ENCODE measurements around the gene ZG16B.
A peak's percentile ranks its signal among the peaks of the same experiment; 100 is the strongest.

The ZG16B gene

GRCh38 chr16:2854700-2855309 is 24.7 kb downstream of the ZG16B start:
- H3K4me1 ChIP-seq (ENCODE audit: insufficient read depth, low read length) = no peaks in the 10 kb centered on the region
- peaks cover 6% of the 10 kb centered on the region; the same call in 1 of the 2 replicates for H3K9me3 ChIP-seq (ENCODE audit: control insufficient read depth, insufficient read depth, low read length)
- no peak overlapping the region for H3K9ac ChIP-seq (ENCODE audit: low read depth, low read length)
- no peaks in the 10 kb centered on the region for H3K36me3 ChIP-seq (ENCODE audit: insufficient read depth, low read length)

DNA sequence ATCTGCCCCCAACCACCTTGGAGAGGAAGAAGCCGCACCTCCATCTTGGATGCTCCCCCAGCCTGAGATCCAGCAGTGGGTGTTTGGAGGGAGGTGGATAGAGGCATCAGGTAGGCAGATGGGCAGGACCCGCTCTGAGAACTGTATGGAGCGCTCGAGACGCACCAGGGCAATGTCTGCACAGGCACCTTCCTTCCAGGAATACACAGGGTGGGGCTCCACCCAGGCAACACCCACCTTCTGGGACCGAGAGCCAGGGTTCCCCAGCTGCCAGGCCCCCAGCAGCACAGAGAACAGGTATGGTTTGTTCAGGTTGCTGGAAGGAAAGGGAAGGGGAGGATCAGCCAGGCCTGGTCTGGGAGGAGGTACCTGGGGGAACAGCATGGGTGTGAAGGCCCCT is 25.4 kb downstream of the ZG16B start:
- H3K36me3 ChIP-seq (ENCODE audit: insufficient read depth, low read length) = no peaks in the 10 kb centered on the region
- peaks cover 6% of the 10 kb centered on the region; the same call in 1 of the 2 replicates for H3K9me3 ChIP-seq (ENCODE audit: control insufficient read depth, insufficient read depth, low read length)
- no peak overlapping the region for H3K9ac ChIP-seq (ENCODE audit: low read depth, low read length)
- no peaks in the 10 kb centered on the region for H3K4me1 ChIP-seq (ENCODE audit: insufficient read depth, low read length)

- Histone ChIP-seq H3K9me3 (ENCODE audit: control insufficient read depth, insufficient read depth, low read length) (peaks cover 9% of the 10 kb centered on the region), H3K9ac (ENCODE audit: low read depth, low read length) (no peak overlapping the region), H3K36me3 (ENCODE audit: insufficient read depth, low read length) (no peaks in the 10 kb centered on the region), H3K4me1 (ENCODE audit: insufficient read depth, low read length) (no peaks in the 10 kb centered on the region)
Observed at GRCh38 chr16:2856061-2856670, 26.1 kb downstream of the ZG16B start.

DNA sequence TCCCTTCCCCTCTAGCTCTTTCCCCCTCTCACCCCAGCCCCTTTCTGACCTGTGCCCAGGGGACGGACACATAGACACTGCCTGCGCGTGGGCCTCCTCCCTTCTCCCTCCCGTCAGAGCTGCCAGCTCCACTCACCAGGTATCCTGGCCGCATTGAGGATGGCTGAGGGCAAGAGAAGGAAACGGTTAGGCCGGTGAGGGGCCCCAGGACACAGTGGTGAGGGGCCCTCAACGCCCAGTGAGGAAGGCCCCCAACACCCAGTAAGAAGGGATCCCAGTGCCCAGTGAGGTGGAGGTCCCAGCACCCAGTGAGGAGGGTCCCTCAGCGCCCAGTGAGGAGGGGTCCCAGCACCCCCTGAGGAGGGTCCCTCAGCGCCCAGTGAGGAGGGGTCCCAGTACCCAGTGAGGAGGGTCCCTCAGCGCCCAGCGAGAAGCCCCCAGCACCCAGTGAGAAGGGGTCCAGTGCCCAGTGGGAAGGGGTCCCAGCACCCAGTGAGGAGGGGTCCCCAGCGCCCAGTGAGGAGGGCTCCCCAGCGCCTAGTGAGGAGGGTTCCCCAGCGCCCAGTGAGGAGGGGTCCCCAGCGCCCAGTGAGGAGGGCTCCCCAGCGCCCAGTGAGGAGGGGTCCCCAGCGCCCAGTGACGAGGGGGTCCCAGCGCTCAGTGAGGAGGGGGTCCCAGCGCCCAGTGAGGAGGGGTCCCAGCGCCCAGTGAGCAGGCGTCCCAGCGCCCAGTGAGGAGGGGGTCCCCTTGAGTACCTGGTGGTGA is 26.8 kb downstream of the ZG16B start:
- Histone ChIP-seq H3K9me3 (ENCODE audit: control insufficient read depth, insufficient read depth, low read length) (peaks cover 9% of the 10 kb centered on the region), H3K9ac (ENCODE audit: low read depth, low read length) (peak overlapping the region; percentile 38; the same call in 1 of the 2 replicates), H3K36me3 (ENCODE audit: insufficient read depth, low read length) (no peaks in the 10 kb centered on the region), H3K4me1 (ENCODE audit: insufficient read depth, low read length) (no peaks in the 10 kb centered on the region)

- H3K9ac ChIP-seq (ENCODE audit: low read depth, low read length) = peak within 1 kb of the TSS; percentile 38
- H3K36me3 ChIP-seq (ENCODE audit: insufficient read depth, low read length) = no peaks in the 10 kb centered on the region
- H3K4me1 ChIP-seq (ENCODE audit: insufficient read depth, low read length) = no peaks in the 10 kb centered on the region
- peaks cover 9% of the 10 kb centered on the region for H3K9me3 ChIP-seq (ENCODE audit: control insufficient read depth, insufficient read depth, low read length)
Observed at GRCh38 chr16:2857451-2858244, 27.5 kb downstream of the ZG16B start, which contains the start of gene PRSS22. Gene PRSS22, minus strand, starts transcription at chr16:2858170. Its CDS starts 66 bp downstream, at chr16:2858104.

GRCh38 chr16:2858245-2859025 is 28.3 kb downstream of the ZG16B start:
- no peaks in the 10 kb centered on the region for H3K4me1 ChIP-seq (ENCODE audit: insufficient read depth, low read length)
- H3K36me3 ChIP-seq (ENCODE audit: insufficient read depth, low read length) = no peaks in the 10 kb centered on the region
- peak overlapping the region; percentile 38 for H3K9ac ChIP-seq (ENCODE audit: low read depth, low read length)
- H3K9me3 ChIP-seq (ENCODE audit: control insufficient read depth, insufficient read depth, low read length) = peaks cover 9% of the 10 kb centered on the region

DNA sequence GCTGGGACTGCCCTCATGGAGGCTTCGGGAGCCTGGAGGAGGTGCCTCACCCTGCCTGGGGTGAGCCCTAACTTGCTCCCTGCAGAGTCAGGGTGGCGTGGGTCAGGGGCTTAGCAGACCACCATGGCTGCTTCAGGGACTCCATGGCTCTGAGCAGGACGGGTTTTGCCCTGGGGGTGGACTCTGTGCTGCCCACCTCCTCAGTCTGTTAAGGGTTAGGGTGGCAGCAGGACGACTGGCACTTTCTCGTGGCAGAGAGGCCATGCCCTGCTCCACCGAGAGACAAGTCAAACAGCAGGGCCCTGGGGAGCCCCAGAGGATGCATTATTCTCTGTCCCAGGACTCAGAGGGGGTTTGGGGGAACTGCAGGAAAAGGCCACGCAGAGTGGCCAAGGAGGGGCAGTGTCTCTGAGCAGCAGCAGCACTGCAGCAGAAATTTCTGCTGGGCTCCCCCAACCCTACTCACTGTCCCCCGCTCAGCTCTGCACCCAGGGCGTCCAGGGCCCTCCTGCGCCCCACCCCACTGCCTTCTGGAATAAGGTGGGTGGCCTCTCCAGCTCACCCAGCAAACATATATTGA is 29.7 kb downstream of the ZG16B start:
- Histone ChIP-seq H3K9ac (ENCODE audit: low read depth, low read length) (no peak overlapping the region), H3K36me3 (ENCODE audit: insufficient read depth, low read length) (no peaks in the 10 kb centered on the region), H3K4me1 (ENCODE audit: insufficient read depth, low read length) (no peaks in the 10 kb centered on the region), H3K9me3 (ENCODE audit: control insufficient read depth, insufficient read depth, low read length) (peaks cover 3% of the 10 kb centered on the region)

GRCh38 chr16:2860826-2861567 is 30.9 kb downstream of the ZG16B start:
- Histone ChIP-seq H3K9me3 (ENCODE audit: control insufficient read depth, insufficient read depth, low read length) (peaks cover 3% of the 10 kb centered on the region; the same call in 1 of the 2 replicates), H3K4me1 (ENCODE audit: insufficient read depth, low read length) (no peaks in the 10 kb centered on the region), H3K9ac (ENCODE audit: low read depth, low read length) (no peak overlapping the region), H3K36me3 (ENCODE audit: insufficient read depth, low read length) (no peaks in the 10 kb centered on the region)

- Histone ChIP-seq H3K4me1 (ENCODE audit: insufficient read depth, low read length) (no peaks in the 10 kb centered on the region), H3K9me3 (ENCODE audit: control insufficient read depth, insufficient read depth, low read length) (peaks cover 3% of the 10 kb centered on the region; the same call in 1 of the 2 replicates), H3K9ac (ENCODE audit: low read depth, low read length) (no peak overlapping the region)
Observed at GRCh38 chr16:2865651-2866050, 35.5 kb downstream of the ZG16B start.

DNA sequence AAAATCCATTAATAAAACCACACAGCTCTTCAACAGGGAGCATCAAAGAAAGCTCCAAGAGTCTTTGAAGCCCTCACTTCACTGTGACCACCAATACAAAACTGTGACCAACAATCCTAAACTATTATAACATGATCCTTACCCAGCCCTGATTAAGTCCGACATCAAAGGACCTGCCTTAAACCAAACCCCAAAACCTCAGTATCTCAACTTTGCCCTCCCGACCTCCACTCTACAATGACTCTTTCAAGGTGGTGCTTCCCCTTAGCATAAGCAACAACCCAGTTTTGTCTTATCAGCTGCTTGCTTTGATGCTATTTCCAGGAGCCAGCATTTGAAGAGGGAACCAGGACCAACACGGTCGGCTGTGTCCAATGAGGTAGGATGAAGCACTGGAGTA is 36.3 kb downstream of the ZG16B start:
- Histone ChIP-seq H3K9me3 (ENCODE audit: control insufficient read depth, insufficient read depth, low read length) (no peaks in the 10 kb centered on the region), H3K4me1 (ENCODE audit: insufficient read depth, low read length) (no peaks in the 10 kb centered on the region), H3K36me3 (ENCODE audit: insufficient read depth, low read length) (no peaks in the 10 kb centered on the region), H3K9ac (ENCODE audit: low read depth, low read length) (no peak overlapping the region)

More at GRCh38 chr16:2865651-2866050, 35.5 kb downstream of the ZG16B start:
- H3K36me3 ChIP-seq (ENCODE audit: insufficient read depth, low read length) = no peaks in the 10 kb centered on the region

DNA sequence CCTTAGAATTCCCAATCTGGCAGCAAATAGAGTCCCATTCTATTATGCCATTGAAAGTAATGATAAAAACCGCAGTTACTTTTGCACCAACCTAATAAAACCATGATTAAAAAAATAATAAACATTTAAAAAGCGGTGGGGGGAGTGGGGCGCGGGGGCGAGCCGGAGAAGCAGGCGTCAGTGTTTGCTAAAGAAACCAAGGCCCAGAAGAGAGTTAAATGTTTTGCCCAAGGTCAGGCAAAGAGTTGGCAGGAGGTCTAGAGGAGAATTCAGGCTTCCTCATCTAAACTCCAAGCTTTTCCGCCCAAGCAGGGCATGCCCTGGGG is 37.5 kb downstream of the ZG16B start:
- no peaks in the 10 kb centered on the region for H3K4me1 ChIP-seq (ENCODE audit: insufficient read depth, low read length)
- no peaks in the 10 kb centered on the region for H3K36me3 ChIP-seq (ENCODE audit: insufficient read depth, low read length)
- no peaks in the 10 kb centered on the region for H3K9me3 ChIP-seq (ENCODE audit: control insufficient read depth, insufficient read depth, low read length)
- H3K9ac ChIP-seq (ENCODE audit: low read depth, low read length) = peak overlapping the region; percentile 75

DNA sequence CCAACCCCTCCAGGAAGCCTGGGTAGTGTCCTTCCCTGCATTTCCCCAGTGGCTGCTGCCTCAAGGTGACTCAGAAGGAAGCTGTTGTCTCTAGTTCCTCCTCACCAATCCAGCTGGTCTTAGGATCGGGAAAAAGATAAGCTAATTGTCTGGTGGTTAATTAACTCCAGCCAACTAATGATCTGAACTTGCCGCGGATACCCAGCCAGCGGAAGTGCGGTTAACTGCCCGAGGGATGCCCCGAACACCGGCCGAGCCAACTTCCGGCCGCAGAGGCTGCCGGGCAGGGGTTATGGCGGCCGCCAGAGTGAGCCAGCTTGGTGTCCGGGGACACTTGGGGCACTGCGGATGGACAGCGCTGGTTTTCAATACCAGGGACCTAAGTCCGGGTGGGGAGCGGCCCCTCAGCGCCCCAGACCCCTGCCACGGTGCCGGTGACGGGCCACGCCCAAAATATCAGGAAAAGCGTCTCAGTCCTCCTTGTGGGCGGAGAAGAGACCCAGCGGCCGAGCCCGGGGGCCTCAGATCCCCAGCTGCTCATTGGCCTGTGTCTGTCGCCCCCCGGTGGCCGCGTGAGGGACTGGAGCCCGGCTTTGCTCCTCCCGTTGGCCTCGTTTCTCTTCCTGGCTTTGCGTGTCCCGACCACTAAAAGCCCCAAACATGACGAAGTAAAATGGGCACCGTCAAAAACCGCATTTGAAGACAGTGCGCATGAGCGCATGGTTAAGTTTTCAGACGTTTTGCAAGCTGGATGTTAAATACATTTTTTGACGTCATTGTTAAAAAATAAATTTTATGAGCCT is 38.1 kb downstream of the ZG16B start:
- H3K9me3 ChIP-seq (ENCODE audit: control insufficient read depth, insufficient read depth, low read length) = no peaks in the 10 kb centered on the region
- H3K9ac ChIP-seq (ENCODE audit: low read depth, low read length) = peak overlapping the region; percentile 75
- H3K4me1 ChIP-seq (ENCODE audit: insufficient read depth, low read length) = no peaks in the 10 kb centered on the region
- H3K36me3 ChIP-seq (ENCODE audit: insufficient read depth, low read length) = no peaks in the 10 kb centered on the region

All from ES-I3 (cell line).